ENCODE measurements around the gene PARVA.

PARVA gene

GRCh38 chr11:12444601-12445000 lies 67.2 kb downstream of the PARVA start:
- no peak overlapping the region for H3K4me3 Mint-ChIP-seq
- H3K36me3 Mint-ChIP-seq (ENCODE audit: low read depth): no peaks in the 10 kb centered on the region
- no peaks in the 10 kb centered on the region for H3K4me1 Mint-ChIP-seq (ENCODE audit: low read depth)
- no peaks in the 10 kb centered on the region for H3K9me3 Mint-ChIP-seq
- no peak overlapping the region for H3K27ac Mint-ChIP-seq
- no peaks in the 10 kb centered on the region for H3K27me3 Mint-ChIP-seq (ENCODE audit: low read depth)

- Mint-ChIP-seq H3K27ac (no peak overlapping the region), H3K36me3 (ENCODE audit: low read depth) (no peaks in the 10 kb centered on the region), H3K4me1 (ENCODE audit: low read depth) (no peaks in the 10 kb centered on the region), H3K27me3 (ENCODE audit: low read depth) (no peaks in the 10 kb centered on the region), H3K4me3 (no peak overlapping the region), H3K9me3 (no peaks in the 10 kb centered on the region)
Measured at GRCh38 chr11:12445001-12445400, 67.6 kb downstream of the PARVA start.

- no peaks in the 10 kb centered on the region for H3K9me3 Mint-ChIP-seq
- no peak overlapping the region for H3K27ac Mint-ChIP-seq
- no peaks in the 10 kb centered on the region for H3K27me3 Mint-ChIP-seq (ENCODE audit: low read depth)
- no peaks in the 10 kb centered on the region for H3K4me1 Mint-ChIP-seq (ENCODE audit: low read depth)
- H3K4me3 Mint-ChIP-seq: no peak overlapping the region
- H3K36me3 Mint-ChIP-seq (ENCODE audit: low read depth): no peaks in the 10 kb centered on the region
Measured at GRCh38 chr11:12446863-12447262, 69.5 kb downstream of the PARVA start.

- H3K9me3 Mint-ChIP-seq: no peaks in the 10 kb centered on the region
- no peak overlapping the region for H3K4me3 Mint-ChIP-seq
- no peaks in the 10 kb centered on the region for H3K4me1 Mint-ChIP-seq (ENCODE audit: low read depth)
- H3K27me3 Mint-ChIP-seq (ENCODE audit: low read depth): no peaks in the 10 kb centered on the region
- no peaks in the 10 kb centered on the region for H3K36me3 Mint-ChIP-seq (ENCODE audit: low read depth)
- no peak overlapping the region for H3K27ac Mint-ChIP-seq
Measured at GRCh38 chr11:12448131-12448939, 71.0 kb downstream of the PARVA start.

GRCh38 chr11:12449961-12450715 lies 72.8 kb downstream of the PARVA start:
- H3K9me3 Mint-ChIP-seq: no peaks in the 10 kb centered on the region
- H3K4me1 Mint-ChIP-seq (ENCODE audit: low read depth): no peaks in the 10 kb centered on the region
- H3K36me3 Mint-ChIP-seq (ENCODE audit: low read depth): no peaks in the 10 kb centered on the region
- H3K27ac Mint-ChIP-seq: no peak overlapping the region
- peaks cover 3% of the 10 kb centered on the region for H3K27me3 Mint-ChIP-seq (ENCODE audit: low read depth)
- no peak overlapping the region for H3K4me3 Mint-ChIP-seq

GRCh38 chr11:12451179-12451814 lies 73.9 kb downstream of the PARVA start:
- Mint-ChIP-seq H3K27ac (no peak overlapping the region), H3K4me1 (ENCODE audit: low read depth) (no peaks in the 10 kb centered on the region), H3K27me3 (ENCODE audit: low read depth) (peaks cover 9% of the 10 kb centered on the region), H3K36me3 (ENCODE audit: low read depth) (no peaks in the 10 kb centered on the region), H3K4me3 (no peak overlapping the region), H3K9me3 (no peaks in the 10 kb centered on the region)

- H3K9me3 Mint-ChIP-seq: no peaks in the 10 kb centered on the region
- H3K4me3 Mint-ChIP-seq: no peak overlapping the region
- H3K4me1 Mint-ChIP-seq (ENCODE audit: low read depth): no peaks in the 10 kb centered on the region
- H3K36me3 Mint-ChIP-seq (ENCODE audit: low read depth): no peaks in the 10 kb centered on the region
- no peak overlapping the region for H3K27ac Mint-ChIP-seq
- peaks cover 13% of the 10 kb centered on the region for H3K27me3 Mint-ChIP-seq (ENCODE audit: low read depth)
Measured at GRCh38 chr11:12453243-12453642, 75.9 kb downstream of the PARVA start.

- no peaks in the 10 kb centered on the region for H3K4me1 Mint-ChIP-seq (ENCODE audit: low read depth)
Measured at GRCh38 chr11:12454782-12455181, 77.4 kb downstream of the PARVA start.

GRCh38 chr11:12455938-12456337 lies 78.6 kb downstream of the PARVA start:
- no peaks in the 10 kb centered on the region for H3K9me3 Mint-ChIP-seq
- H3K36me3 Mint-ChIP-seq (ENCODE audit: low read depth): no peaks in the 10 kb centered on the region
- peaks cover 13% of the 10 kb centered on the region for H3K27me3 Mint-ChIP-seq (ENCODE audit: low read depth)
- no peak overlapping the region for H3K27ac Mint-ChIP-seq
- H3K4me3 Mint-ChIP-seq: no peak overlapping the region
- H3K4me1 Mint-ChIP-seq (ENCODE audit: low read depth): no peaks in the 10 kb centered on the region

More at GRCh38 chr11:12454782-12455181, 77.4 kb downstream of the PARVA start:
- H3K9me3 Mint-ChIP-seq: no peaks in the 10 kb centered on the region
- no peak overlapping the region for H3K27ac Mint-ChIP-seq
- H3K27me3 Mint-ChIP-seq (ENCODE audit: low read depth): peaks cover 13% of the 10 kb centered on the region
- H3K4me3 Mint-ChIP-seq: no peak overlapping the region
- H3K36me3 Mint-ChIP-seq (ENCODE audit: low read depth): no peaks in the 10 kb centered on the region

- Mint-ChIP-seq H3K27ac (no peak overlapping the region), H3K9me3 (no peaks in the 10 kb centered on the region), H3K4me3 (no peak overlapping the region), H3K4me1 (ENCODE audit: low read depth) (no peaks in the 10 kb centered on the region), H3K27me3 (ENCODE audit: low read depth) (peaks cover 13% of the 10 kb centered on the region), H3K36me3 (ENCODE audit: low read depth) (no peaks in the 10 kb centered on the region)
Measured at GRCh38 chr11:12456651-12457579, 79.5 kb downstream of the PARVA start.

- no peak overlapping the region for H3K27ac Mint-ChIP-seq
- no peaks in the 10 kb centered on the region for H3K36me3 Mint-ChIP-seq (ENCODE audit: low read depth)
- no peaks in the 10 kb centered on the region for H3K9me3 Mint-ChIP-seq
- H3K4me3 Mint-ChIP-seq: no peak overlapping the region
- peaks cover 13% of the 10 kb centered on the region for H3K27me3 Mint-ChIP-seq (ENCODE audit: low read depth)
- no peaks in the 10 kb centered on the region for H3K4me1 Mint-ChIP-seq (ENCODE audit: low read depth)
Measured at GRCh38 chr11:12458042-12458441, 80.7 kb downstream of the PARVA start.

GRCh38 chr11:12459374-12459773 lies 82.0 kb downstream of the PARVA start:
- Mint-ChIP-seq H3K27ac (no peak overlapping the region), H3K4me1 (ENCODE audit: low read depth) (no peaks in the 10 kb centered on the region), H3K36me3 (ENCODE audit: low read depth) (no peaks in the 10 kb centered on the region), H3K4me3 (no peak overlapping the region), H3K9me3 (peaks cover 6% of the 10 kb centered on the region), H3K27me3 (ENCODE audit: low read depth) (peaks cover 19% of the 10 kb centered on the region)

- H3K36me3 Mint-ChIP-seq (ENCODE audit: low read depth): no peaks in the 10 kb centered on the region
- no peaks in the 10 kb centered on the region for H3K4me1 Mint-ChIP-seq (ENCODE audit: low read depth)
- peaks cover 18% of the 10 kb centered on the region for H3K27me3 Mint-ChIP-seq (ENCODE audit: low read depth)
- no peak overlapping the region for H3K27ac Mint-ChIP-seq
- no peak overlapping the region for H3K4me3 Mint-ChIP-seq
- peaks cover 6% of the 10 kb centered on the region for H3K9me3 Mint-ChIP-seq
Measured at GRCh38 chr11:12459865-12460444, 82.6 kb downstream of the PARVA start.

- Mint-ChIP-seq H3K27me3 (ENCODE audit: low read depth) (peaks cover 16% of the 10 kb centered on the region), H3K36me3 (ENCODE audit: low read depth) (no peaks in the 10 kb centered on the region), H3K4me3 (no peak overlapping the region), H3K27ac (no peak overlapping the region), H3K9me3 (peaks cover 6% of the 10 kb centered on the region), H3K4me1 (ENCODE audit: low read depth) (no peaks in the 10 kb centered on the region)
Measured at GRCh38 chr11:12460466-12460865, 83.1 kb downstream of the PARVA start.

Data from T-helper 1 cell treated with Interleukin-12 subunit alpha and Interleukin-12 subunit beta and Interleukin-4 antibody, amounts not matched to agents 30 μg/mL and 1 μg/mL, for 36 hours (primary cell).